OCI-LY7 (cell line): ENCODE measurements around the gene APPL1. TPM values are rescaled to one million over a fixed set of nuclear protein-coding genes. Genes with fewer than 3 reads are reported as not detected.

Experiments used
- BruUV-seq: library from RNA; stranded (reverse); fragments of 400-500 nt; replicated peaks from 2 replicates; lab custom pipeline; 2021; lab: Mats Ljungman, UMichigan
- CTCF ChIA-PET: fragments of 300-600 bp; sonication (Branson Sonifier 250); formaldehyde crosslinking; loops from one replicate; lab custom pipeline; 2022; ENCODE audit warnings: antibody characterized with exemption; ENCODE audit not compliant: unreplicated experiment; lab: Charles Lee
- POLR2A ChIA-PET: fragments of 300-600 bp; sonication (Branson Sonifier 250); formaldehyde crosslinking; loops from one replicate; lab custom pipeline; 2022; ENCODE audit warnings: antibody characterized with exemption; lab: Charles Lee
- DNase-seq: peaks from one replicate; pipeline ENCODE4 v3.0.0-alpha.2; 2015; ENCODE audit warnings: low spot score
- H2AFZ ChIP-seq: fragments of 200-600 bp; sonication (generic), shearing (Covaris generic); 2 replicates; pipeline ENCODE4 v1.6.1; 2014; ENCODE audit warnings: mild to moderate bottlenecking, antibody characterized with exemption, low read length, moderate library complexity
- H3K27ac ChIP-seq: fragments of 200-600 bp; sonication (generic); 2 replicates; pipeline ENCODE4 v1.5.1; 2014; ENCODE audit warnings: mixed run types, low read depth, mild to moderate bottlenecking, moderate library complexity, low read length, inconsistent platforms; ENCODE audit not compliant: poor library complexity, severe bottlenecking
- H3K36me3 ChIP-seq: fragments of 200-600 bp; sonication (generic); 2 replicates; pipeline ENCODE4 v1.6.1; 2014; ENCODE audit warnings: mild to moderate bottlenecking, antibody characterized with exemption, low read length, moderate library complexity, mixed read lengths; ENCODE audit not compliant: insufficient read depth
- H3K4me1 ChIP-seq: fragments of 200-600 bp; sonication (generic); 2 replicates; pipeline ENCODE4 v1.5.1; 2014; ENCODE audit warnings: mild to moderate bottlenecking, low read length; ENCODE audit not compliant: insufficient read depth, poor library complexity, severe bottlenecking
- H3K4me2 ChIP-seq: fragments of 200-600 bp; sonication (generic); 2 replicates; pipeline ENCODE4 v1.6.1; 2014; ENCODE audit warnings: mild to moderate bottlenecking, low read length
- H3K4me3 ChIP-seq: fragments of 200-600 bp; sonication (generic); 2 replicates; pipeline ENCODE4 v1.5.1; 2014; ENCODE audit warnings: mild to moderate bottlenecking, low read depth, low read length; ENCODE audit not compliant: poor library complexity, severe bottlenecking
- H3K79me2 ChIP-seq: fragments of 200-600 bp; sonication (generic); 2 replicates; pipeline ENCODE4 v1.6.1; 2016; ENCODE audit warnings: low read depth, mild to moderate bottlenecking, low read length, moderate library complexity, mixed read lengths; ENCODE audit not compliant: insufficient read depth
- H3K9me2 ChIP-seq: fragments of 200-600 bp; sonication (generic); 2 replicates; pipeline ENCODE4 v1.6.1; 2016; ENCODE audit warnings: mild to moderate bottlenecking, low read length, mixed read lengths; ENCODE audit not compliant: insufficient read depth
- H3K9me3 ChIP-seq: fragments of 200-600 bp; sonication (generic); 2 replicates; pipeline ENCODE4 v1.6.1; 2014; ENCODE audit warnings: mild to moderate bottlenecking, mixed run types, low read length, mixed read lengths
- H4K20me1 ChIP-seq: fragments of 200-600 bp; sonication (generic); 2 replicates; pipeline ENCODE4 v1.6.1; 2014; ENCODE audit warnings: mild to moderate bottlenecking, antibody characterized with exemption, low read length, moderate library complexity, mixed read lengths; ENCODE audit not compliant: insufficient read depth
- EZH2phosphoT487 ChIP-seq: fragments of 200-600 bp; sonication (generic); IDR thresholded peaks from 2 replicates; pipeline ENCODE4 v1.6.1; 2018; ENCODE audit warnings: low read depth, borderline replicate concordance, mild to moderate bottlenecking, mixed run types, antibody characterized with exemption, low read length, moderate library complexity, mixed read lengths
- intact Hi-C: fragments of 100-400 bp; cut with micrococcal nuclease; formaldehyde crosslinking; loops from one replicate; pipeline ENCODE4 v1.10.0; 2022; ENCODE audit not compliant: unreplicated experiment
- total RNA-seq, 2 experiments: library from RNA; depleted of rRNA in 1 of 2; stranded (reverse); fragments of >200 nt in 1 of 2; shearing (Covaris generic) in 1 of 2; gene quantifications; 2 replicates each; pipeline ENCODE4 v1.2.3, GENCODE V29; 2014 to 2022
- TF ChIP-seq, protein P1 (sequence below): fragments of 200-600 bp; sonication (generic); conservative IDR thresholded peaks from 2 replicates; pipeline ENCODE4 v1.5.1; 2014; ENCODE audit warnings: mild to moderate bottlenecking, antibody characterized with exemption, low read length, moderate library complexity, mixed read lengths

APPL1 gene
- total RNA-seq, 2 experiments from 2014 or later: 45.9 to 54.5 TPM

DNA sequence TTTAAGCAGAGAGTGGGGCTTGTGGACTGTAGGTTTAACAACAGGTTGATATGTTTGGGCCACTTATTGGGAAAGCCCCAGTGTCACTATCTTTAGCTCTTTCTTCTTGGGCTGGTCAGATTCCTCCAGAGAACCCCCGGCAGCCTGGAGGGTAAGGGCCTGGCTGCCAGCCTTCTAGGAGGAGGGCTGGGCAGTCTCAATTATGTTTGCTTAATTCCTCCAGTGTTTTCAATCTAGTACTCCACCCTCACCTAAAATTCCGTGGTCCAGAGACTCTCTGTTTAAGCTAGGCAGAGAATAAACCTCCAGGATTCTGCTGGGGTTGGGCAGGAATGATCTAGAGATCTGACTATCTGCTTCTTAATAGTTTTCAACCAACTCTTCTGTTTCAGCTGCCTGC is 59.7 kb downstream of the APPL1 start:
- Histone ChIP-seq H2AFZ (no peak overlapping the region), H4K20me1 (no peaks in the 10 kb centered on the region), H3K4me3 (no peak overlapping the region), H3K4me1 (no peaks in the 10 kb centered on the region), H3K36me3 (no peaks in the 10 kb centered on the region), H3K79me2 (no peaks in the 10 kb centered on the region), H3K4me2 (no peak overlapping the region), H3K27ac (no peak overlapping the region), H3K9me3 (no peaks in the 10 kb centered on the region), H3K9me2 (no peaks in the 10 kb centered on the region)
- DNase-seq: no peak
- CTCF ChIA-PET: no interaction called here
- intact Hi-C loops: no loop called here
- no TSS peak for BruUV-seq
- POLR2A ChIA-PET: interaction anchor here (0.6 to 1.2 kb wide), 2 partner anchors 18 to 145 kb away, joined by 3 read pairs; no protein-coding TSS in a partner anchor
- TF ChIP-seq, protein P1, sequence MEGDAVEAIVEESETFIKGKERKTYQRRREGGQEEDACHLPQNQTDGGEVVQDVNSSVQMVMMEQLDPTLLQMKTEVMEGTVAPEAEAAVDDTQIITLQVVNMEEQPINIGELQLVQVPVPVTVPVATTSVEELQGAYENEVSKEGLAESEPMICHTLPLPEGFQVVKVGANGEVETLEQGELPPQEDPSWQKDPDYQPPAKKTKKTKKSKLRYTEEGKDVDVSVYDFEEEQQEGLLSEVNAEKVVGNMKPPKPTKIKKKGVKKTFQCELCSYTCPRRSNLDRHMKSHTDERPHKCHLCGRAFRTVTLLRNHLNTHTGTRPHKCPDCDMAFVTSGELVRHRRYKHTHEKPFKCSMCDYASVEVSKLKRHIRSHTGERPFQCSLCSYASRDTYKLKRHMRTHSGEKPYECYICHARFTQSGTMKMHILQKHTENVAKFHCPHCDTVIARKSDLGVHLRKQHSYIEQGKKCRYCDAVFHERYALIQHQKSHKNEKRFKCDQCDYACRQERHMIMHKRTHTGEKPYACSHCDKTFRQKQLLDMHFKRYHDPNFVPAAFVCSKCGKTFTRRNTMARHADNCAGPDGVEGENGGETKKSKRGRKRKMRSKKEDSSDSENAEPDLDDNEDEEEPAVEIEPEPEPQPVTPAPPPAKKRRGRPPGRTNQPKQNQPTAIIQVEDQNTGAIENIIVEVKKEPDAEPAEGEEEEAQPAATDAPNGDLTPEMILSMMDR: no peak
- no peak for TF ChIP-seq EZH2phosphoT487

DNA sequence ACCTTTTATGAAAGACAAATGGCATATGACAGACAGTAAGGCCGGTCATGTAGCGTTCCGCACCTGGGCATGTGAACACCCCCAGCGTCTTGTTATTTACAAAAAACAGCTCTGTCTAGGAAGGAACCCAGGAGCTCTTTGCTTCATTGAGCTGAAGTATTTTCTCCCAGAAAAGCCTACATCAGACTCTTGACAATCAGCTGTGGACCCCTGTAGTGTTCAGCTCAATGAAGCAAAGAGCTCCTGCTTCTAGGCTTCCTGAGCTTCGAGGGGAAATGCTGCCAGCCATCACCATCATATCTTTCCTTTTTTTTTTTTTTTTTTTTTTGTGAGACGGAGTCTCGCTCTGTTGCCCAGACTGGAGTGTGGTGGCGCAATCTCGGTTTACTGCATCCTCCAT is 60.9 kb downstream of the APPL1 start:
- intact Hi-C loops: no loop called here
- no peaks in the 10 kb centered on the region for H3K9me2 ChIP-seq
- BruUV-seq: no TSS peak

More for the DNA sequence above, 60.9 kb downstream of the APPL1 start:
- Histone ChIP-seq H3K9me3 (no peaks in the 10 kb centered on the region), H3K4me1 (no peaks in the 10 kb centered on the region), H3K27ac (no peak overlapping the region), H4K20me1 (no peaks in the 10 kb centered on the region), H3K79me2 (no peaks in the 10 kb centered on the region), H3K4me2 (no peak overlapping the region), H2AFZ (no peak overlapping the region), H3K36me3 (no peaks in the 10 kb centered on the region), H3K4me3 (no peak overlapping the region)
- ChIA-PET POLR2A (interaction anchor here (0.5 to 1.2 kb wide), 4 partner anchors 19 to 920 kb away, joined by 3 to 4 read pairs (median 3); no protein-coding TSS in a partner anchor), CTCF (no interaction called here)
- no peak for TF ChIP-seq EZH2phosphoT487
- TF ChIP-seq, protein P1: no peak
- no peak for DNase-seq
